OCI-LY1 (cell line): Measurements from ENCODE around the gene NUP93.

Experiments
- H2AFZ ChIP-seq: fragments of 200-600 bp; sonication (generic), shearing (Covaris generic); 2 replicates; pipeline ENCODE4 v1.6.0; 2014; ENCODE audit warnings: antibody characterized with exemption, mild to moderate bottlenecking, low read length
- H3F3A ChIP-seq: fragments of 200-600 bp; sonication (generic), shearing (Covaris generic); 2 replicates; pipeline ENCODE4 v1.6.0; 2014; ENCODE audit warnings: mild to moderate bottlenecking, antibody characterized with exemption, low read length, moderate library complexity; ENCODE audit not compliant: insufficient read depth
- H3K27ac ChIP-seq: fragments of 200-600 bp; sonication (generic); 2 replicates; pipeline ENCODE4 v1.5.1; 2014; ENCODE audit warnings: low read length, mixed run types, mild to moderate bottlenecking, low read depth; ENCODE audit not compliant: poor library complexity, severe bottlenecking
- H3K27me3 ChIP-seq: fragments of 200-600 bp; sonication (generic); 2 replicates; pipeline ENCODE4 v1.6.0; 2014; ENCODE audit warnings: antibody characterized with exemption, mild to moderate bottlenecking, low read length, moderate library complexity; ENCODE audit not compliant: insufficient read depth
- H3K36me3 ChIP-seq: fragments of 200-600 bp; sonication (generic); 2 replicates; pipeline ENCODE4 v1.6.1; 2014; ENCODE audit warnings: mild to moderate bottlenecking, antibody characterized with exemption, low read length, moderate library complexity, mixed read lengths; ENCODE audit not compliant: insufficient read depth
- H3K4me1 ChIP-seq: fragments of 200-600 bp; sonication (generic); 2 replicates; pipeline ENCODE4 v1.5.1; 2014; ENCODE audit warnings: mild to moderate bottlenecking, low read length, moderate library complexity; ENCODE audit not compliant: insufficient read depth, severe bottlenecking
- H3K4me2 ChIP-seq: fragments of 200-600 bp; sonication (generic), shearing (Covaris generic); 2 replicates; pipeline ENCODE4 v1.6.1; 2014; ENCODE audit warnings: low read length
- H3K4me3 ChIP-seq: fragments of 200-600 bp; sonication (generic); 2 replicates; pipeline ENCODE4 v1.5.1; 2014; ENCODE audit warnings: low read length, low read depth, mild to moderate bottlenecking, mixed read lengths; ENCODE audit not compliant: poor library complexity, severe bottlenecking
- H3K79me2 ChIP-seq: fragments of 200-600 bp; shearing (Covaris generic); 2 replicates; pipeline ENCODE4 v1.6.1; 2016; ENCODE audit warnings: mixed run types, low read length, mixed read lengths; ENCODE audit not compliant: insufficient read depth
- H3K9ac ChIP-seq: fragments of 200-600 bp; sonication (generic), shearing (Covaris generic); 2 replicates; pipeline ENCODE4 v1.6.1; 2014; ENCODE audit warnings: mild to moderate bottlenecking, low read length, mixed read lengths
- H3K9me2 ChIP-seq: fragments of 200-600 bp; sonication (generic), shearing (Covaris generic); 2 replicates; pipeline ENCODE4 v1.6.1; 2014; ENCODE audit warnings: low read depth, mild to moderate bottlenecking, low read length, mixed read lengths
- H3K9me3 ChIP-seq: fragments of 200-600 bp; shearing (Covaris generic); 2 replicates; pipeline ENCODE4 v1.6.1; 2014; ENCODE audit warnings: low read length, mixed read lengths
- H4K20me1 ChIP-seq: fragments of 200-600 bp; sonication (generic), shearing (Covaris generic); 2 replicates; pipeline ENCODE4 v1.6.0; 2016; ENCODE audit warnings: mild to moderate bottlenecking, low read length; ENCODE audit not compliant: insufficient read depth
- CTCF ChIP-seq: fragments of 200-600 bp; sonication (generic), shearing (Covaris generic); IDR thresholded peaks from 2 replicates; pipeline ENCODE4 v1.5.1; 2017; ENCODE audit warnings: mild to moderate bottlenecking, antibody characterized with exemption, low read length, moderate library complexity, mixed read lengths
- EZH2 ChIP-seq: fragments of 200-600 bp; sonication (generic), shearing (Covaris generic); IDR thresholded peaks from 2 replicates; pipeline ENCODE4 v1.8.0; 2017; ENCODE audit warnings: borderline replicate concordance, mixed run types, mild to moderate bottlenecking, antibody characterized with exemption, low read length, moderate library complexity, mixed read lengths

Gene NUP93

GRCh38 chr16:56726926-56727325 is 3.0 kb upstream of the NUP93 start:
- Histone ChIP-seq H3K4me1 (peaks cover 28% of the 10 kb centered on the region), H3K36me3 (peaks cover 5% of the 10 kb centered on the region; the same call in 1 of the 2 replicates), H3F3A (no peaks in the 10 kb centered on the region), H4K20me1 (no peaks in the 10 kb centered on the region), H3K27me3 (no peaks in the 10 kb centered on the region), H3K9me2 (no peaks in the 10 kb centered on the region), H3K27ac (no peak overlapping the region), H3K9me3 (no peaks in the 10 kb centered on the region), H3K4me2 (no peak overlapping the region), H3K79me2 (peaks cover 17% of the 10 kb centered on the region), H3K4me3 (no peak overlapping the region), H3K9ac (no peak overlapping the region), H2AFZ (no peak overlapping the region)
- TF ChIP-seq CTCF (no peak), EZH2 (no peak)

- H3K9me3 ChIP-seq: no peaks in the 10 kb centered on the region
- no peaks in the 10 kb centered on the region for H3F3A ChIP-seq
- H3K4me2 ChIP-seq: no peak overlapping the region
- no peak overlapping the region for H2AFZ ChIP-seq
- H3K27ac ChIP-seq: no peak overlapping the region
- no peak overlapping the region for H3K9ac ChIP-seq
- H3K36me3 ChIP-seq: peaks cover 7% of the 10 kb centered on the region; the same call in 1 of the 2 replicates
- no peaks in the 10 kb centered on the region for H3K27me3 ChIP-seq
- peaks cover 39% of the 10 kb centered on the region for H3K4me1 ChIP-seq
- H4K20me1 ChIP-seq: no peaks in the 10 kb centered on the region
- TF ChIP-seq EZH2: no peak
- no peak for TF ChIP-seq CTCF
- H3K4me3 ChIP-seq: no peak overlapping the region
- H3K9me2 ChIP-seq: no peaks in the 10 kb centered on the region
- H3K79me2 ChIP-seq: peaks cover 25% of the 10 kb centered on the region
These were observed 1.9 kb upstream of the NUP93 start for GRCh38 chr16:56728027-56728426.

DNA sequence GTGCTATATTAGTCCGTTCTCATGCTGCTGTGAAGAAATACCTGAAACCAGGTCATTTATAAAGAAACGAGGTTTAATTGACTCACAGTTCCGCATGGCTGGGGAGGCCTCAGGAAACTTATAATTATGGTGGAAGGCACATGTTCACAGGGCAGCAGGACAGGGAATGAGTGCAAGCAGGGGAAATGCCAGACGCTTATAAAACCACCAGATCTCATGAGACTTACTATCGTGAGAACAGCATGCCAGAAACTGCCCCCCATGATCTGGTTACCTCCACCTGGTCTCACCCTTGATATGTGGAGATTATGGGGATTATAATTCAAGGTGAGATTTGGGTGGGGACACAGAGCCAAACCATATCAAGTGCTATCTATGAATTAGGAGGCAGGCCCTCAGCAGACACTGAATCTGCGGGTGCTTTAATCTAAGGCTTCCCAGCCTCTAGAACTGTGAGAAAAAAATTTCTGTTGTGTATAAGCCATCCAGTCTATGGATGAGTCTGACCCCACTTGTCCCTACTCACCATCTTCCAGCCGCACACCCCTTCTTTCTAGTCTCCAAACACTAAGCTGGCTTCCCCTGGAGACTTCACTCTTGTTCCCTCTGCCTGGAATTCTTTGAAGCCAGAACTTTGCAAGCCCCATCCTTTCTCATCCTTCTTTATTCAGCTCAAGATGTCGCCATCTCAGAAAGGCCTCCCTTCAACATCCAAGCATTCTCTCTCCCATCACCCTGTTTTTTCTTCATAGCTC is 772 bp upstream of the NUP93 start:
- no peaks in the 10 kb centered on the region for H4K20me1 ChIP-seq
- H3K9ac ChIP-seq: peak overlapping the region; percentile 71
- peaks cover 40% of the 10 kb centered on the region for H3K4me1 ChIP-seq
- TF ChIP-seq EZH2 (no peak), CTCF (no peak)
- H3K27me3 ChIP-seq: no peaks in the 10 kb centered on the region
- H3K27ac ChIP-seq: no peak overlapping the region
- H3K9me3 ChIP-seq: no peaks in the 10 kb centered on the region
- H3K4me3 ChIP-seq: peak overlapping the region; percentile 73
- H3K36me3 ChIP-seq: peaks cover 7% of the 10 kb centered on the region; the same call in 1 of the 2 replicates
- peak overlapping the region; percentile 24 for H2AFZ ChIP-seq
- no peaks in the 10 kb centered on the region for H3K9me2 ChIP-seq
- H3K79me2 ChIP-seq: peaks cover 34% of the 10 kb centered on the region
- H3F3A ChIP-seq: no peaks in the 10 kb centered on the region
- H3K4me2 ChIP-seq: peak overlapping the region; percentile 99
